Fibroblast of mammary gland (primary cell): Measurements from ENCODE around the gene CFL1.

Source experiments
- DNase-seq: peaks from one replicate; pipeline ENCODE4 v3.0.0-alpha.2; 2010; ENCODE audit warnings: low read depth
- H3K4me3 ChIP-seq: 2 replicates; pipeline ENCODE4 v1.5.1; 2011; ENCODE audit warnings: low read depth, mild to moderate bottlenecking, low read length, moderate library complexity; ENCODE audit not compliant: control insufficient read depth
- CTCF ChIP-seq: conservative IDR thresholded peaks from 2 replicates; pipeline ENCODE4 v1.5.1; 2011; ENCODE audit warnings: low read depth, low read length, inconsistent platforms; ENCODE audit not compliant: control insufficient read depth, insufficient read depth

The CFL1 gene

GRCh38 chr11:65862941-65863888, 5.2 kb upstream of the CFL1 start:
- no peak for DNase-seq
- TF ChIP-seq CTCF: no peak
- no peak overlapping the region for H3K4me3 ChIP-seq

- no peak for TF ChIP-seq CTCF
- DNase-seq: no peak
- H3K4me3 ChIP-seq: peak overlapping the region; percentile 90
Measured at GRCh38 chr11:65862191-65862735, 4.3 kb upstream of the CFL1 start.

- no peak for DNase-seq
- TF ChIP-seq CTCF: no peak
- H3K4me3 ChIP-seq: peak overlapping the region; percentile 90
Measured at GRCh38 chr11:65861533-65862183, 3.7 kb upstream of the CFL1 start.

GRCh38 chr11:65861165-65861505, 3.2 kb upstream of the CFL1 start:
- H3K4me3 ChIP-seq: peak overlapping the region; percentile 90
- DNase-seq: no peak
- no peak for TF ChIP-seq CTCF

- DNase-seq: peak; percentile 98
- peak within 1 kb of the TSS; percentile 90 for H3K4me3 ChIP-seq
- peak; percentile 69 for TF ChIP-seq CTCF
Measured at GRCh38 chr11:65860278-65861164, 2.5 kb upstream of the CFL1 start, which contains the start of gene MUS81. Gene MUS81 (plus strand): TSS chr11:65860433. CDS start chr11:65860754, 321 bp downstream.

- TF ChIP-seq CTCF: no peak
- DNase-seq: peak; percentile 34
- peak overlapping the region; percentile 90 for H3K4me3 ChIP-seq
Measured at GRCh38 chr11:65859812-65860277, 1.9 kb upstream of the CFL1 start.
